Measurements from ENCODE around the gene OR52K1. TPM values are rescaled to one million over a fixed set of nuclear protein-coding genes. Genes with fewer than 3 reads are reported as not detected.

Gene OR52K1
- total RNA-seq: under 1 TPM in 1 of 3 donors, not detected in 2; 0.05 TPM

DNA sequence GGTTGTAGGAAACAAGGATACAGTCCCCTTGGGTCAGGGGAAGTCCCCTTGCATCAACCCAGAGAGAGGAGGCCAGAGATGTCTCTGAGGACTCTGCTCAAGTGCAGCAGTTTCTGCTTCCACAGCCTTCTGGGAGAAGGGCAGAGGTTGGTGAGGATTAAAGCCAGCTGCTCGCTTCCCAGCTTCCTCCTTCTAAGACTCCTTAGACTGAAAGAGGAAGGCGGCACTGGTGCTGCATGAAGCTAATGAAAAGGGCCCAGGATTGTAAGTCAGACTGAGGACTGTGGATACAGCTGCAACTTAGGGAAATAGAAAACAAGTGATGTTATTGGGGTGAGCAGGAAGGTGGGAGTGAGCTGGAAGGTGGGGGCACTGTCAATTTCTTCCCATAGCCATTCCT, at the start of gene OR52K1:
Gene OR52K1, plus strand, starts transcription at position 202 of the 400 bp plus-strand sequence. CDS start 6,255 bp downstream, outside the sequence.
- Mint-ChIP-seq H3K9me3 (no peaks in the 10 kb centered on the region), H3K36me3 (ENCODE audit: insufficient read depth) (no peaks in the 10 kb centered on the region), H3K4me3 (no peak within 1 kb of the TSS), H3K4me1 (ENCODE audit: low read depth) (peaks cover 4% of the 10 kb centered on the region), H3K27me3 (ENCODE audit: low read depth) (peaks cover 3% of the 10 kb centered on the region)
- ATAC-seq (no peak), DNase-seq (no peak)

DNA sequence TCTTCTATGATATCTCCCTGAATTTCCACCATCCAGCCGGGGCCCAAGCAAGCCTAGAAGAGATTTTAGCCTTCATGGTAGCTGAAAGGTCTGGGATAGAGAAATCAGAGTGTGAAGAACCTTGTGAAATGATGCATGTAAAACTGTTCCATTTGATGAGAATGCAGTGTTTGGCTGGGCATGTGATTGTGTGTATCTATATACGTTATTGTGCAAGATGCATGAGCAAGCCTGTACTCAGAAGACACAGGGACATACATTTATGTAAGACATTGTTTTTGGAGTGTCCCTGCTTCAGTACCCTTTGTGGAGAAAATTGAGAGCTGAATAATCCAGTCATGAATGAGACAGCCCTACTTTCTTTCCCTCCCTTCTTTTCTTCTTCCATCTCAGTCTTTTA, 48.6 kb upstream of the OR52K1 start:
- H3K36me3 Mint-ChIP-seq (ENCODE audit: insufficient read depth): no peaks in the 10 kb centered on the region
- ATAC-seq (no peak), DNase-seq (no peak)
- no peak overlapping the region for H3K4me3 Mint-ChIP-seq
- H3K9me3 Mint-ChIP-seq: peaks cover under 1% of the 10 kb centered on the region
- H3K27me3 Mint-ChIP-seq (ENCODE audit: low read depth): peaks cover 3% of the 10 kb centered on the region
- no peaks in the 10 kb centered on the region for H3K4me1 Mint-ChIP-seq (ENCODE audit: low read depth)

DNA sequence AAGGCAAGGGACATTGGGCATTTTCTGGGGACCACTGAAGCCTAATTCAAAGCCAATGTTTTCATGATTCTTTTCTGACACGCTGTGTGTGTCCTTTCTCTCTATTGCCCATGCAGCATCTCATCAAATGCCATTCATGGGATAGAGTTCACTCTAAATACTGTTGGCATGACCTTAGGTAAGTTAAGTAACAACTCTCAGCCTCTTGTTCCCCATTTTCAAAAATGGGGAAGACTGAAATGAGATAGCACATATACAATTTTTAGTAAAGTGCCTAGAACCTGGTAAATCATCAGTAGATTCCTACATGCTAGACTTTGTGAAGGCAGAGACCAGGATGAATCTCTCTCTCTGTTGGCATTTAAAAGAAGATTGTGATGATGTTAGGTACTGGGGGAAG, 46.0 kb upstream of the OR52K1 start:
- H3K36me3 Mint-ChIP-seq (ENCODE audit: insufficient read depth): no peaks in the 10 kb centered on the region

DNA sequence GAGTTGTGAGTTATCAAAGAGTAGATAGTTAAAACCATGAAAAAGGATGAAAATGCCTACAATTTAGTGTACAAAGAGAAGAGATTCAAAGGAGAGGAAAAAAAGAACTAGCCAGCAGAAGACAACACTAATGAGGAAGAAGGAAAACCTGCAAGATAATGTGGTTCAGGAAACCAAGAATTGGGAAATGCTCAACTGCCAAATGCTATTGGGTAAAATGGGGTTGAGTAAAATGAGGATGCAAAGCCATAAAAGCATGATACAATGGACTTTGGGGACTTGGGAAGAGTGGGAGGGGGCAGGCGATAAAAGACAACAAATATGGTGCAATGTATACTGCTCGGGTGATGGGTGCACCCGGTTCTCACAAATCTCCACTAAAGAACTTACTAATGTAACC, 40.9 kb upstream of the OR52K1 start:
- Mint-ChIP-seq H3K4me1 (ENCODE audit: low read depth) (no peaks in the 10 kb centered on the region), H3K9me3 (peaks cover 4% of the 10 kb centered on the region), H3K36me3 (ENCODE audit: insufficient read depth) (no peaks in the 10 kb centered on the region), H3K27me3 (ENCODE audit: low read depth) (no peaks in the 10 kb centered on the region), H3K4me3 (no peak overlapping the region)
- no peak for DNase-seq
- ATAC-seq: no peak

More for the DNA sequence above, 46.0 kb upstream of the OR52K1 start:
- H3K4me3 Mint-ChIP-seq: no peak overlapping the region
- no peaks in the 10 kb centered on the region for H3K27me3 Mint-ChIP-seq (ENCODE audit: low read depth)
- ATAC-seq: no peak
- DNase-seq: no peak
- H3K4me1 Mint-ChIP-seq (ENCODE audit: low read depth): no peaks in the 10 kb centered on the region
- H3K9me3 Mint-ChIP-seq: peaks cover 4% of the 10 kb centered on the region

DNA sequence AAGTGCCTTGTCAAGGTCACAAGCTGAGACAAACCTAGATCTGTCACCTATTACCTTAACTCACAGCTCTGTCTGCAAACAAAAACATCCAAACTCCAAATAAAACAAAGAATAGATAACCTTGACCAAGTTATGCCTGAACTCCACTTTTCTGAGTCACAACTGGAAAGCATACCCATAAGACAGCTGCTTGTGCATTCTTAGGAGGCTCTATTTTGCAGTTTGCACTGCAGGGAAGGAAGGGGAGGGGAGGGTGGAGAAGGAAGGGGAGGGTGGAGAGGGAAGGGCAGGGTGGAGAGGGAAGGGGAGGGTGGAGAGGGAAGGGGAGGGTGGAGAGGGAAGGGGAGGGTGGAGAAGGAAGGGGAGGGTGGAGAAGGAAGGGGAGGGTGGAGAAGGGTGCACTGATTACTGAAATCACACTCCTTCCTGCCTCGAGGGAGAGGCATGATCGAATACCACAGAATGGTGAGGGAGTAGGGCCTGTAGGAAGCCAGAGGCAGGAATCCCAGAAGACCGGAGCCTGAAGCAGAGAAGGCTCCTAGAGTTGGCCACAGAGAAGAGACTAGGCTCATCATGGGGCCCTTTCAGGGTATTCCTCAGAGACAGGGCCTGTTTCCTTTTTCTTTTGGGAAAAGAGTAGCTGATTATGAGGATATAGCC, 39.1 kb upstream of the OR52K1 start:
- H3K9me3 Mint-ChIP-seq: peaks cover 4% of the 10 kb centered on the region
- ATAC-seq: no peak
- no peaks in the 10 kb centered on the region for H3K4me1 Mint-ChIP-seq (ENCODE audit: low read depth)
- DNase-seq: no peak
- H3K36me3 Mint-ChIP-seq (ENCODE audit: insufficient read depth): no peaks in the 10 kb centered on the region
- no peaks in the 10 kb centered on the region for H3K27me3 Mint-ChIP-seq (ENCODE audit: low read depth)
- no peak overlapping the region for H3K4me3 Mint-ChIP-seq

DNA sequence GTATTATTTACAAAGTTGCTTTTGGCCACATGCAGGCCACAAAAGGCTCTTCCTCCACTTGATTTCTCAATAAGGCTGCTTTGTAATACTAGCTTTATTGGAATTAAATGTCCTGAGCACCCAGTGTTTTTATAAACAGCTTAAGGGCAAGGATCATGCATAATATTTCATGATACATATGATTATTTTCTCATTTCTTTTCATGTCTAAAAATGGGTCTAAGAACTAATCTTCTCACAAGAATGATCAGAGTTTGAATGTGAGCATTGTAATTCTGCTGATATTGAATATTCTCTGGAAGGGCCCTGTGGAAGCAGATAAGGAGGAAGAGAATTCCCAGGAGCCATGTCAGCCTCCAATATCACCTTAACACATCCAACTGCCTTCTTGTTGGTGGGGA, 33.5 kb upstream of the OR52K1 start, which contains the start of gene OR52K2:
Gene OR52K2, plus strand, starts transcription at position 301 of the 400 bp plus-strand sequence. Its CDS starts 45 bp downstream, at position 346.
- peaks cover 2% of the 10 kb centered on the region for H3K9me3 Mint-ChIP-seq
- no peaks in the 10 kb centered on the region for H3K36me3 Mint-ChIP-seq (ENCODE audit: insufficient read depth)
- DNase-seq: no peak
- ATAC-seq: no peak
- H3K4me3 Mint-ChIP-seq: no peak within 1 kb of the TSS
- no peaks in the 10 kb centered on the region for H3K4me1 Mint-ChIP-seq (ENCODE audit: low read depth)
- peaks cover 2% of the 10 kb centered on the region for H3K27me3 Mint-ChIP-seq (ENCODE audit: low read depth)

DNA sequence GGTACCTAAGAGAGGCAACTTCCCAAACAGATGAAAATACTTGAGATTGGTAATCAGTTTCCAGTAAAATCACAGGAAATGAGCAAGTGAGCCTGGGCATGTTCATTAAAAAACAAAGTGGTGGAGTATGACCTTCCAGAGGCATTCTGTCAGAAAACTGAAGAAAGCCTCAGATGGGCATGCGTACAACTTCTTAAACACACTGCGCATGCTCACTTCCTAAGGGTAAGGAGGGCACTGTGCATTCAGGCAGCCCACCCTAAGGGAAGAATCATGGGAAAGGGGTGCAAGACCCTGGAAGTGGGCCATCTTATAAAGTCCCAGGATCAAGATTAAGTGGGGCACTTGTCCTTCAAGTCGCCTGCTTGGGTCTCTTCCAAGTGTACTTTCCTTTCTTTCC, 29.3 kb upstream of the OR52K1 start:
- no peak for DNase-seq
- H3K27me3 Mint-ChIP-seq (ENCODE audit: low read depth): peaks cover 8% of the 10 kb centered on the region
- no peaks in the 10 kb centered on the region for H3K36me3 Mint-ChIP-seq (ENCODE audit: insufficient read depth)
- H3K4me1 Mint-ChIP-seq (ENCODE audit: low read depth): no peaks in the 10 kb centered on the region
- peaks cover 9% of the 10 kb centered on the region for H3K9me3 Mint-ChIP-seq
- no peak for ATAC-seq
- H3K4me3 Mint-ChIP-seq: no peak overlapping the region

DNA sequence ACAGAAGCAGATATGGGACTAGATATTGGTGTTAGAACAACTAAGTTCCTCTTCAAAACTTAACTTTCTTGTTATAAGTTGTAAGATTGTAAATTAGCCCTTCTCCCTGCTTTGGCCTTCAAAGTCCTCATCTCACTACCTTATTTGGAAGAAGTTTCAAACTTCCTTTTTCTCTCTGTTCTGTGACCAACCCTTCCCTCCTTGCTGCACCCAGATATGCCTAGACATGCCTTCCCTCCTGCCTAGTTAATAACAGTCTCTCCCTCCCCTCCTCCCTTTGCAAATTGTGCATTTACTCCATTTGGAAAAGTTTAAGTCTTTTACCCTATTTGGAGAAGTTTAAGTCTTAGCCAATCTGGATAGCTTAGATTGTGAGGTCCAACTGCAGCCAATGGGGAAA, 28.4 kb upstream of the OR52K1 start:
- no peak for ATAC-seq
- H3K27me3 Mint-ChIP-seq (ENCODE audit: low read depth): peaks cover 10% of the 10 kb centered on the region
- no peaks in the 10 kb centered on the region for H3K36me3 Mint-ChIP-seq (ENCODE audit: insufficient read depth)
- H3K4me3 Mint-ChIP-seq: no peak overlapping the region
- H3K4me1 Mint-ChIP-seq (ENCODE audit: low read depth): peaks cover 2% of the 10 kb centered on the region
- no peak for DNase-seq
- H3K9me3 Mint-ChIP-seq: peaks cover 9% of the 10 kb centered on the region

DNA sequence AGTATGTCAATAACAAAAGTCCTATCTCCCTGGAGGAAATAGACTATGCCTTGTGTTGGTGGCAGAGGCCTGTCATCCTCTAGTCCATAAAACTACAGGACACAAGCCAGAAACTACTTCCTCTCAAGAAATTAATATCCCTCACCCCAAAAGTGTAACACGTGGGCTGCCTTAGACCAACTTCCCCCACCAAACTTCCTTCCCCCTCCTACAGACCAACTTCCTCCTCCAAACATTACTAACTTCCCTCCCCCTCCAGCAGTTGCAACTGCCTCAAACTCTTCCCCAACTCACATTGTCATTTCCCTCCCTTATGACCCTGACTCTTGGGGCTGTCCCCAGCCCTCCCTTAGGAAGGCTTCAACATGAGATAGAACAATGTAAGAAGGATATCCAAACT, 27.0 kb upstream of the OR52K1 start:
- Mint-ChIP-seq H3K36me3 (ENCODE audit: insufficient read depth) (no peaks in the 10 kb centered on the region), H3K9me3 (peaks cover 9% of the 10 kb centered on the region)

DNA sequence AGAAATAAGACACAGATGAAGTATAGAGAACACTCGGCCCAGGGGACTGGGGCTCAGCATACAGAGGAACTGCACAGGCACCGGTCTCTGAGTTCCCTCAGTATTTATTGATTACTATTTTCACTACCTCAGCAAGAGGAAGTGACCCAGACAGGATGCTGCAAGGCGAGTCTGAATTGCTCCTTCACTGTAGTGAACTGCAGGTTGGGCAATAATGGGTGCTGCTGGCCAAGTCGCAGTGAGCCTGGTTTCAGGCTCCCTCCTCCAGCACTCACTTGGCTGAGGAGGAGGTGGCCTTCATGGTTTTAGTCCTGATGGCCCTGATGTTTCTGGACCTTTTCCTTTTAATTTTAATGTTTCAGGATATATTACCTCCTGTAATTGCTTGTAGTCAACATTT, 22.9 kb upstream of the OR52K1 start:
- Mint-ChIP-seq H3K4me3 (no peak overlapping the region), H3K27me3 (ENCODE audit: low read depth) (peaks cover 16% of the 10 kb centered on the region), H3K36me3 (ENCODE audit: insufficient read depth) (no peaks in the 10 kb centered on the region), H3K4me1 (ENCODE audit: low read depth) (peaks cover 3% of the 10 kb centered on the region), H3K9me3 (peaks cover 11% of the 10 kb centered on the region)
- DNase-seq (no peak), ATAC-seq (no peak)

More for the DNA sequence above, 27.0 kb upstream of the OR52K1 start:
- Mint-ChIP-seq H3K27me3 (ENCODE audit: low read depth) (peaks cover 14% of the 10 kb centered on the region), H3K4me3 (no peak overlapping the region), H3K4me1 (ENCODE audit: low read depth) (peaks cover 3% of the 10 kb centered on the region)
- DNase-seq (no peak), ATAC-seq (no peak)

DNA sequence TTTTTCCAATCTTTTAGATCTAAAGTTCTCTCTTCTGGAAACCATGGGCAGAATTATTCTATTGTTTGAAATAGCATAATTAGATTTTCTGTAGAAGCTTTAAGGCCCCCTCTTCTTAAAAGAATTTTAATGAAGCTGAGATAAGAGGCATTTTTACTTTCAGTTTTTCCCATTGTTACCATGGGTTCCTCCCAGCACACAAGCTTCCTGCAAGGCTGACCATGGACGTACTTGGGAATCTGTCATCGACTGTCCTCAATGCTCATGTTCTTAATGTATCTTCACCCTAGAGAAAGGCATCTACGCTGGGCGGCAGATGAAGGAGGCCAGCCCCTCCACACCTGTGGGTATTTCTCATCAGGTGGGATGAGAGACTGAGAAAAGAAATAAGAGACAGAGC, 22.3 kb upstream of the OR52K1 start:
- Mint-ChIP-seq H3K4me3 (no peak overlapping the region), H3K9me3 (peaks cover 12% of the 10 kb centered on the region), H3K27me3 (ENCODE audit: low read depth) (peaks cover 16% of the 10 kb centered on the region), H3K36me3 (ENCODE audit: insufficient read depth) (no peaks in the 10 kb centered on the region), H3K4me1 (ENCODE audit: low read depth) (peaks cover 3% of the 10 kb centered on the region)
- ATAC-seq (no peak), DNase-seq (no peak)

DNA sequence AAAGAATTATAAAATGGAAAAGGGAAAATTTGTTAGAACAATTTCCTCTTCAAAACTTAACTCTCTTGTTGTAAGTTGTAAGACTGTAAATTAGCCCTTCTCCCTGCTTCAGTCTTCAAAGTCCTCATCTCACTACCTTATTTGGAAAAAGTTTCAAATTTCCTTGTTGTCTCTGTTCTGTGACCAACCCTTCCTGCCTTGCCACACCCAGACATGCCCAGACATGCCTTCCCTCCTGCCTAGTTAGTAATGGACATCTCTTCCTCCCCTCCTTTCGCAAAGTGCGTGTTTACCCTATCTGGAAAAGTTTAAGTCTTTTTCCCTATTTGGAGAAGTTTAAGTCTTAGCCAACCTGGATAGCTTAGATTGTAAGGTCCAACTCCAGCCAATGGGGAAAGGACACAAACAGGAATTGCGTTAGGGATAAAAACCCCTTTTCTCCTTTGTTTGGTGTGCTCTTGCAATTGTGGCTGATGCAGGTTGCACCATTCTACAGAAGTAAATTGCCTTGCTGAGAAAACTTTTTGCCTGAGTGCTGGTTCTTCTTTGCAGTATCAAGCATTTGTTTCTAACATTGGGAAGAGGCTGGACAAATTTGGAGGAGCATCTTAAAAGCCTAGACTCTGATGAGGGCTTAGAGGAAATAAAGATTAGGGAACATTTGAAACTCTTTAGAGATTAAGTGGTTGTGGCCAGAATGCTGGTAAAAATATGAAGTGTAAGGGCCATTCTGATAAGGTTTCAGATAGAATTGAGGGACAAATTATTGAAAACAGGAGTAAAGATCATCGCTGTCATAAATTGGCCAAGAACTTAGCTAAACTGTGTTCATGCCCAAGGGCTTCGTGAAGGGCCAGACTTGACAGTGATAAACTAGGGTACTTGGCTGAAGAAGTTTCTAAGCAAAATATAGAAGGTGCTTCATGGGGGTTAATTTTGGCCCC, 18.0 kb upstream of the OR52K1 start:
- DNase-seq: no peak
- H3K9me3 Mint-ChIP-seq: peaks cover 12% of the 10 kb centered on the region
- no peak overlapping the region for H3K4me3 Mint-ChIP-seq
- peaks cover 2% of the 10 kb centered on the region for H3K4me1 Mint-ChIP-seq (ENCODE audit: low read depth)
- no peak for ATAC-seq
- H3K36me3 Mint-ChIP-seq (ENCODE audit: insufficient read depth): no peaks in the 10 kb centered on the region
- H3K27me3 Mint-ChIP-seq (ENCODE audit: low read depth): peaks cover 8% of the 10 kb centered on the region

DNA sequence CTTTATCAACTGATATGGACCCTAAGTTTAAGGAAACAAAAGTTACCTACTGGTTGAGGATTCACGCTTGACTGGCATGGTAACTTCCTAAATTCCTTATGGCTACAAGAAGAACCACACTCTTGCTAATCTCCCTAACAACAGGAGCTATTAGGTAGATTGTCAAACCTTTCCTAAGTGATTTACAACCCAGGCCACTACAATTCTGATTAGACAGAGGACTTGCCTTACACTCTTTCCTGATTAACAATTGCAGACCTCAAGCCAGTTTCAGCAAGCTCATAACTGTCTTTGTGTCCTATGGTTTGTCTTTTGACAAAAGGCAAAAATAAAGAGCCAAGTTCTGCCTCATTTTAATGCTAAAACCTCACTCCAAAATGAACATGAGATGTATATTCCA, 17.0 kb upstream of the OR52K1 start:
- DNase-seq (no peak), ATAC-seq (no peak)
- Mint-ChIP-seq H3K4me1 (ENCODE audit: low read depth) (no peaks in the 10 kb centered on the region), H3K4me3 (no peak overlapping the region), H3K36me3 (ENCODE audit: insufficient read depth) (no peaks in the 10 kb centered on the region), H3K9me3 (peaks cover 12% of the 10 kb centered on the region), H3K27me3 (ENCODE audit: low read depth) (peaks cover 5% of the 10 kb centered on the region)

DNA sequence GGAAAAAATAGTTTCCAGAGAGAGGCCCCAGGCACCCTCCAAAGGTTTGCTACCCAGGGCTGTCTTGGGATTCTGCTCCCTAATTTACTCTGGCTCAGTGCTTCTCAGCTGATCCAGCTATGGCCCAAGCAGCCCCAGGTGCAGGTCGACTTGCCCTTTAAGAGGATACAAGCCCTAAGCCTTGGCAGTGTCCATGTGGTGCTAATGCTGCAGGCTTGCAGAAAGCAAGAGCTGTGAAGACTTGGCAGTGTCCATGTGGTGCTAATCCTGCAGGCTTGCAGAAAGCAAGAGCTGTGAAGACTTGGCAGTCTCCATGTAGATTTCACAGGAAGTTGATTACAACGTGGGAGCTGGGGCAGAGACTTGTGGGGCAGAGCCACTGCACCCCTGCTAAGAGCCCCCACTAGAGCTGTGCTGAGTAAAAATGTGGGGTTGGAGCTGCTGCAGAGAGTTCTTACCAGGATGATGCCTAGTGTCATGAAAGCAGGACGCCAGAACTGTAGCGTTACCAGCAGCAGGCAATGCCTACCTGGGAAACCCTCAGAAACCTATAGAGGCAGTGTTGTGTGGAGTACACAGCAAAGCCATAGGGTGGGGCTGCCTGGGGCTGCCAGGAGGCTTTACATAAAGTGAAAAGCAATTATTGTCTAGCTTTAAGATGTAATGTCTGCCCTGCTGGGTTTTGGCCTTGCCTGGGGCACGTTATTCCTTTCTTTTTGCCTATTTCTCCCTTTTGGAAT, 16.1 kb upstream of the OR52K1 start:
- no peaks in the 10 kb centered on the region for H3K4me1 Mint-ChIP-seq (ENCODE audit: low read depth)
- DNase-seq (no peak), ATAC-seq (no peak)
- peaks cover 12% of the 10 kb centered on the region for H3K9me3 Mint-ChIP-seq
- peaks cover 3% of the 10 kb centered on the region for H3K27me3 Mint-ChIP-seq (ENCODE audit: low read depth)
- no peaks in the 10 kb centered on the region for H3K36me3 Mint-ChIP-seq (ENCODE audit: insufficient read depth)
- no peak overlapping the region for H3K4me3 Mint-ChIP-seq

Measured in activated T-cell treated with anti-CD3 and anti-CD28 coated beads, Interleukin-2, amount 50 U/mL, for 4 hours (primary cell).